Testis (tissue), 2 donors: ENCODE data around the gene ACSL4.

Experiments used
- CTCF ChIP-seq, 3 experiments: fragments of 450-650 bp in 2 of 3; fragments of 200-600 bp in 1 of 3; sonication (generic) in 1 of 3; IDR thresholded peaks; one replicate each; pipeline ENCODE4 v1.5.1; 2016 to 2019; ENCODE audit warnings: antibody characterized with exemption in 3 of 3, mild to moderate bottlenecking in 2 of 3, moderate library complexity in 1 of 3
- POLR2A ChIP-seq: fragments of 450-650 bp; IDR thresholded peaks from one replicate; pipeline ENCODE4 v1.6.1; 2017; ENCODE audit warnings: antibody characterized with exemption, mild to moderate bottlenecking, moderate library complexity

- TF ChIP-seq CTCF (IDR thresholded peaks at IDR 0.05) (no peak), POLR2A (no peak)
Observed at GRCh38 chrX:109747681-109748080, 14.6 kb upstream of the ACSL4 start.
